ENCODE results near the gene EHF. TPM values are rescaled to one million over a fixed set of nuclear protein-coding genes. Genes with fewer than 3 reads are reported as not detected.

The EHF gene
- total RNA-seq, 1 experiment from 2014 or later: 37.0 TPM

GRCh38 chr11:34583818-34584217, 37.1 kb upstream of the EHF start:
- CTCF ChIA-PET: no interaction called here
- Histone ChIP-seq H3K4me2 (ENCODE audit: low read length) (no peak overlapping the region), H3K9me2 (replicated peaks; ENCODE audit: low read length) (no peaks in the 10 kb centered on the region), H3F3A (ENCODE audit: low read length, unreplicated experiment) (no peaks in the 10 kb centered on the region), H3K36me3 (ENCODE audit: low read depth, low read length) (no peaks in the 10 kb centered on the region), H2AFZ (ENCODE audit: low read length) (no peak overlapping the region), H3K79me2 (ENCODE audit: low read length) (no peaks in the 10 kb centered on the region), H3K27me3 (ENCODE audit: low read length) (no peaks in the 10 kb centered on the region), H3K9me3 (ENCODE audit: low read length) (no peaks in the 10 kb centered on the region), H3K4me3 (ENCODE audit: low read length) (no peak overlapping the region), H4K20me1 (ENCODE audit: low read length) (no peaks in the 10 kb centered on the region), H3K4me1 (ENCODE audit: insufficient read depth, low read length) (peaks cover 25% of the 10 kb centered on the region), H3K27ac (ENCODE audit: low read length) (no peak overlapping the region), H3K9ac (ENCODE audit: low read length) (no peak overlapping the region)
- TF ChIP-seq CTCF (conservative IDR thresholded peaks at IDR 0.05; ENCODE audit: low read depth, low read length) (no peak), EZH2 (IDR thresholded peaks at IDR 0.05; ENCODE audit: low read length, unreplicated experiment) (no peak), EZH2phosphoT487 (IDR thresholded peaks at IDR 0.05; ENCODE audit: borderline replicate concordance, low read length) (no peak)
- intact Hi-C loops (cut with micrococcal nuclease): loop anchor here (10.0 kb wide), 1 partner anchor 811 kb away; no protein-coding TSS in a partner anchor
- no peak for ATAC-seq
- BruUV-seq (replicated peaks): no TSS peak
- no peak for DNase-seq
- POLR2A ChIA-PET (ENCODE audit: unreplicated experiment): no interaction called here

- Histone ChIP-seq H3K4me1 (ENCODE audit: insufficient read depth, low read length) (peaks cover 25% of the 10 kb centered on the region), H3K27me3 (ENCODE audit: low read length) (no peaks in the 10 kb centered on the region), H2AFZ (ENCODE audit: low read length) (peak overlapping the region; percentile 84; the same call in 1 of the 2 replicates), H3K9ac (ENCODE audit: low read length) (no peak overlapping the region), H3K36me3 (ENCODE audit: low read depth, low read length) (no peaks in the 10 kb centered on the region), H3K27ac (ENCODE audit: low read length) (no peak overlapping the region), H3K4me2 (ENCODE audit: low read length) (peak overlapping the region; percentile 70; the same call in 1 of the 2 replicates), H3K9me3 (ENCODE audit: low read length) (no peaks in the 10 kb centered on the region), H3K9me2 (replicated peaks; ENCODE audit: low read length) (no peaks in the 10 kb centered on the region), H4K20me1 (ENCODE audit: low read length) (no peaks in the 10 kb centered on the region), H3K4me3 (ENCODE audit: low read length) (no peak overlapping the region), H3F3A (ENCODE audit: low read length, unreplicated experiment) (no peaks in the 10 kb centered on the region), H3K79me2 (ENCODE audit: low read length) (no peaks in the 10 kb centered on the region)
- ATAC-seq (no peak), DNase-seq (no peak)
- TF ChIP-seq EZH2phosphoT487 (IDR thresholded peaks at IDR 0.05; ENCODE audit: borderline replicate concordance, low read length) (no peak), EZH2 (IDR thresholded peaks at IDR 0.05; ENCODE audit: low read length, unreplicated experiment) (no peak), CTCF (conservative IDR thresholded peaks at IDR 0.05; ENCODE audit: low read depth, low read length) (no peak)
- POLR2A ChIA-PET (ENCODE audit: unreplicated experiment): no interaction called here
- no TSS peak for BruUV-seq (replicated peaks)
- CTCF ChIA-PET: interaction anchor here (0.6 to 2.9 kb wide), 4 partner anchors 15 to 305 kb away, joined by 4 to 15 read pairs (median 8); no protein-coding TSS in a partner anchor
- intact Hi-C loops (cut with micrococcal nuclease): loop anchor here (5.0 to 10.0 kb wide), 2 partner anchors 73 to 809 kb away; partner anchors contain the start of gene ELF5
Observed at GRCh38 chr11:34585304-34585734, 35.6 kb upstream of the EHF start.
